ENCODE data around the gene TRUB2. TPM values are rescaled to one million over a fixed set of nuclear protein-coding genes. Genes with fewer than 3 reads are reported as not detected.

Gene TRUB2
- polyA plus RNA-seq, 1 donor (not counting 4 experiments of a cell fraction or from before 2014, with no cell fraction given): 17.2 TPM

DNA sequence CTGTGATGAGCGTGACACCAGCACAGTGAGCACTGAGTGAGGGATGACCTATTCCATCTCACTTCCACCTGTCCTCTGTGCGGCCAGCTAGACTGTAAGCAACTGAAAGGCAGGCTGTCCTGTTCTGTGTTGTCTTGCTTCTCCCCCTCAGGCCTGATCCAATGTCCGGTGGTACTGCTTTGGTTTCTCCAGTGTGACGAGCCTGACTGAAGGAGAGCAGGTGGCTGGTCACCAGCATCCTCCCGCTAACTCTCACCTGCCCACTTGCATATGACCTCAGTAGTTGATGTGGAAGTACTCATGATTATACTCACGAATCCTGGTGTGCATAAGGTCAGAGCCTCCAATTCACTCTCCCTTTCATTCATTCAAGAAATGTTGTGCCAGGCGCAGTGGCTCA lies 15.7 kb upstream of the TRUB2 start:
- no peak for DNase-seq (ENCODE audit: low read depth, low spot score)
- H3K27me3 ChIP-seq (ENCODE audit: control insufficient read depth, extremely low read depth, insufficient read depth, low read length): no peaks in the 10 kb centered on the region
- H2AFZ ChIP-seq (ENCODE audit: control insufficient read depth, low read length): no peak overlapping the region
- no peaks in the 10 kb centered on the region for H3K9me1 ChIP-seq (ENCODE audit: control insufficient read depth, extremely low read depth, insufficient read depth, low read length)
- H4K20me1 ChIP-seq (ENCODE audit: control insufficient read depth, extremely low read depth, insufficient read depth, low read length): peaks cover 2% of the 10 kb centered on the region
- peaks cover 3 to 13% of the 10 kb centered on the region in 2 experiments for H3K36me3 ChIP-seq (ENCODE audit: control insufficient read depth in 2 of 2, extremely low read depth in 1 of 2, insufficient read depth in 2 of 2, low read length in 2 of 2)
- no peak overlapping the region for H3K9ac ChIP-seq (ENCODE audit: control insufficient read depth, extremely low read depth, insufficient read depth, low read length)
- H3K4me3 ChIP-seq (ENCODE audit: control insufficient read depth in 2 of 3, extremely low read depth in 1 of 3, insufficient read depth in 2 of 3, low read depth in 1 of 3, low read length in 3 of 3): no peak overlapping the region
- H3K27ac ChIP-seq (ENCODE audit: control insufficient read depth, insufficient read depth, low read length): no peak overlapping the region
- dilution Hi-C loops (cut with MboI; ENCODE audit: extremely low pct_ligation_motif_present, low sequenced_read_pairs): no loop called here
- no peak for FAIRE-seq
- H3K4me2 ChIP-seq (ENCODE audit: control insufficient read depth, extremely low read depth, insufficient read depth, low read depth, low read length): no peak overlapping the region
- H3K4me1 ChIP-seq (ENCODE audit: control insufficient read depth, extremely low read depth, insufficient read depth, low read length): no peaks in the 10 kb centered on the region
- peaks cover 6% of the 10 kb centered on the region for H3K79me2 ChIP-seq (ENCODE audit: control insufficient read depth, insufficient read depth, low read length)
- no peaks in the 10 kb centered on the region for H3K9me3 ChIP-seq (ENCODE audit: control insufficient read depth, low read depth, low read length)
- TF ChIP-seq, protein P1, sequence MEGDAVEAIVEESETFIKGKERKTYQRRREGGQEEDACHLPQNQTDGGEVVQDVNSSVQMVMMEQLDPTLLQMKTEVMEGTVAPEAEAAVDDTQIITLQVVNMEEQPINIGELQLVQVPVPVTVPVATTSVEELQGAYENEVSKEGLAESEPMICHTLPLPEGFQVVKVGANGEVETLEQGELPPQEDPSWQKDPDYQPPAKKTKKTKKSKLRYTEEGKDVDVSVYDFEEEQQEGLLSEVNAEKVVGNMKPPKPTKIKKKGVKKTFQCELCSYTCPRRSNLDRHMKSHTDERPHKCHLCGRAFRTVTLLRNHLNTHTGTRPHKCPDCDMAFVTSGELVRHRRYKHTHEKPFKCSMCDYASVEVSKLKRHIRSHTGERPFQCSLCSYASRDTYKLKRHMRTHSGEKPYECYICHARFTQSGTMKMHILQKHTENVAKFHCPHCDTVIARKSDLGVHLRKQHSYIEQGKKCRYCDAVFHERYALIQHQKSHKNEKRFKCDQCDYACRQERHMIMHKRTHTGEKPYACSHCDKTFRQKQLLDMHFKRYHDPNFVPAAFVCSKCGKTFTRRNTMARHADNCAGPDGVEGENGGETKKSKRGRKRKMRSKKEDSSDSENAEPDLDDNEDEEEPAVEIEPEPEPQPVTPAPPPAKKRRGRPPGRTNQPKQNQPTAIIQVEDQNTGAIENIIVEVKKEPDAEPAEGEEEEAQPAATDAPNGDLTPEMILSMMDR (optimal IDR thresholded peaks at IDR 0.05 in 1 of 3, IDR thresholded peaks at IDR 0.05 in 1 of 3, conservative IDR thresholded peaks at IDR 0.05 in 1 of 3; ENCODE audit: extremely low read depth in 1 of 3, insufficient read depth in 2 of 3, low read length in 3 of 3): no peak
- TF ChIP-seq EZH2 (IDR thresholded peaks at IDR 0.05; ENCODE audit: low read length): no peak

- Histone ChIP-seq H3K9me3 (ENCODE audit: control insufficient read depth, low read depth, low read length) (no peaks in the 10 kb centered on the region), H3K4me3 (ENCODE audit: control insufficient read depth in 2 of 3, extremely low read depth in 1 of 3, insufficient read depth in 2 of 3, low read depth in 1 of 3, low read length in 3 of 3) (no peak overlapping the region), H3K4me1 (ENCODE audit: control insufficient read depth, extremely low read depth, insufficient read depth, low read length) (no peaks in the 10 kb centered on the region), H4K20me1 (ENCODE audit: control insufficient read depth, extremely low read depth, insufficient read depth, low read length) (no peaks in the 10 kb centered on the region), H3K36me3 (ENCODE audit: control insufficient read depth in 2 of 2, extremely low read depth in 1 of 2, insufficient read depth in 2 of 2, low read length in 2 of 2) (peaks cover 3 to 10% of the 10 kb centered on the region in 2 experiments), H3K27me3 (ENCODE audit: control insufficient read depth, extremely low read depth, insufficient read depth, low read length) (no peaks in the 10 kb centered on the region), H3K4me2 (ENCODE audit: control insufficient read depth, extremely low read depth, insufficient read depth, low read depth, low read length) (no peak overlapping the region), H3K79me2 (ENCODE audit: control insufficient read depth, insufficient read depth, low read length) (peaks cover 2% of the 10 kb centered on the region), H3K9me1 (ENCODE audit: control insufficient read depth, extremely low read depth, insufficient read depth, low read length) (no peaks in the 10 kb centered on the region), H2AFZ (ENCODE audit: control insufficient read depth, low read length) (no peak overlapping the region), H3K27ac (ENCODE audit: control insufficient read depth, insufficient read depth, low read length) (no peak overlapping the region), H3K9ac (ENCODE audit: control insufficient read depth, extremely low read depth, insufficient read depth, low read length) (no peak overlapping the region)
- TF ChIP-seq, protein P1 (optimal IDR thresholded peaks at IDR 0.05 in 1 of 3, IDR thresholded peaks at IDR 0.05 in 1 of 3, conservative IDR thresholded peaks at IDR 0.05 in 1 of 3; ENCODE audit: extremely low read depth in 1 of 3, insufficient read depth in 2 of 3, low read length in 3 of 3): no peak
- TF ChIP-seq EZH2 (IDR thresholded peaks at IDR 0.05; ENCODE audit: low read length): no peak
- no peak for FAIRE-seq
- DNase-seq (ENCODE audit: low read depth, low spot score): no peak
- dilution Hi-C loops (cut with MboI; ENCODE audit: extremely low pct_ligation_motif_present, low sequenced_read_pairs): no loop called here
These were observed 13.7 kb upstream of the TRUB2 start for GRCh38 chr9:128335914-128336313.

All from keratinocyte (primary cell).